ENCODE results near the gene FEZ2. TPM values are rescaled to one million over a fixed set of nuclear protein-coding genes. Genes with fewer than 3 reads are reported as not detected.

Gene FEZ2
- total RNA-seq, 1 experiment from 2014 or later, result 52.6 TPM

DNA sequence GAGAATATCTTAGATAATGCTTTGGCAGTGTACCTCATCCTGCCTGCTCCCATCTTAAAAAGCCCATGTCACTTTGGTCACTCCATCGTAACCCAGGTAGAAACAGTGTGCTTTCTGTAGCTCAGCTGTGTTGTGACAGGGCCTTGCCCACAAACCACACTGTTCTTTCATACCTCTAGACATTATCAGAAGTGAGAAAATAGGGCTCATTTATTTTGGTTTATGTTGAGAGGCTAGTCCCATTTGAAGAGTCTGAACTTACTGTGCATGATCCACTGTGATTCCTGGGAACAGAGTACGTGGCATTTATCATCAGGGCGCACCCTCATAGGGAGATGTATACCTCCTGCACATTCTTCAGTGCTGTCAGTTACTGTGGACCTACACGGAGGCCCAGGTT is 69.7 kb downstream of the FEZ2 start:
- intact Hi-C loops (cut with micrococcal nuclease), result no loop called here
- ChIA-PET POLR2A (ENCODE audit: unreplicated experiment) (no interaction called here), CTCF (no interaction called here)
- H3K36me3 ChIP-seq (ENCODE audit: low read depth, low read length), result peaks cover 14% of the 10 kb centered on the region
- H3K27me3 ChIP-seq (ENCODE audit: low read length), result no peaks in the 10 kb centered on the region
- H3K4me3 ChIP-seq (ENCODE audit: low read length), result no peak overlapping the region
- H2AFZ ChIP-seq (ENCODE audit: low read length), result no peak overlapping the region
- no peaks in the 10 kb centered on the region for H3K9me3 ChIP-seq (ENCODE audit: low read length)
- no peaks in the 10 kb centered on the region for H3F3A ChIP-seq (ENCODE audit: low read length, unreplicated experiment)
- no peaks in the 10 kb centered on the region for H4K20me1 ChIP-seq (ENCODE audit: low read length)
- no TSS peak for BruUV-seq (replicated peaks)
- no peaks in the 10 kb centered on the region for H3K79me2 ChIP-seq (ENCODE audit: low read length)
- no peak overlapping the region for H3K9ac ChIP-seq (ENCODE audit: low read length)
- TF ChIP-seq EZH2 (IDR thresholded peaks at IDR 0.05; ENCODE audit: low read length, unreplicated experiment), result no peak
- TF ChIP-seq EZH2phosphoT487 (IDR thresholded peaks at IDR 0.05; ENCODE audit: borderline replicate concordance, low read length), result no peak
- TF ChIP-seq, protein P1, sequence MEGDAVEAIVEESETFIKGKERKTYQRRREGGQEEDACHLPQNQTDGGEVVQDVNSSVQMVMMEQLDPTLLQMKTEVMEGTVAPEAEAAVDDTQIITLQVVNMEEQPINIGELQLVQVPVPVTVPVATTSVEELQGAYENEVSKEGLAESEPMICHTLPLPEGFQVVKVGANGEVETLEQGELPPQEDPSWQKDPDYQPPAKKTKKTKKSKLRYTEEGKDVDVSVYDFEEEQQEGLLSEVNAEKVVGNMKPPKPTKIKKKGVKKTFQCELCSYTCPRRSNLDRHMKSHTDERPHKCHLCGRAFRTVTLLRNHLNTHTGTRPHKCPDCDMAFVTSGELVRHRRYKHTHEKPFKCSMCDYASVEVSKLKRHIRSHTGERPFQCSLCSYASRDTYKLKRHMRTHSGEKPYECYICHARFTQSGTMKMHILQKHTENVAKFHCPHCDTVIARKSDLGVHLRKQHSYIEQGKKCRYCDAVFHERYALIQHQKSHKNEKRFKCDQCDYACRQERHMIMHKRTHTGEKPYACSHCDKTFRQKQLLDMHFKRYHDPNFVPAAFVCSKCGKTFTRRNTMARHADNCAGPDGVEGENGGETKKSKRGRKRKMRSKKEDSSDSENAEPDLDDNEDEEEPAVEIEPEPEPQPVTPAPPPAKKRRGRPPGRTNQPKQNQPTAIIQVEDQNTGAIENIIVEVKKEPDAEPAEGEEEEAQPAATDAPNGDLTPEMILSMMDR (conservative IDR thresholded peaks at IDR 0.05; ENCODE audit: low read depth, low read length), result no peak
- no peak overlapping the region for H3K27ac ChIP-seq (ENCODE audit: low read length)
- H3K4me1 ChIP-seq (ENCODE audit: insufficient read depth, low read length), result no peaks in the 10 kb centered on the region
- ATAC-seq (no peak), DNase-seq (no peak)
- H3K9me2 ChIP-seq (replicated peaks; ENCODE audit: low read length), result no peaks in the 10 kb centered on the region
- no peak overlapping the region for H3K4me2 ChIP-seq (ENCODE audit: low read length)

DNA sequence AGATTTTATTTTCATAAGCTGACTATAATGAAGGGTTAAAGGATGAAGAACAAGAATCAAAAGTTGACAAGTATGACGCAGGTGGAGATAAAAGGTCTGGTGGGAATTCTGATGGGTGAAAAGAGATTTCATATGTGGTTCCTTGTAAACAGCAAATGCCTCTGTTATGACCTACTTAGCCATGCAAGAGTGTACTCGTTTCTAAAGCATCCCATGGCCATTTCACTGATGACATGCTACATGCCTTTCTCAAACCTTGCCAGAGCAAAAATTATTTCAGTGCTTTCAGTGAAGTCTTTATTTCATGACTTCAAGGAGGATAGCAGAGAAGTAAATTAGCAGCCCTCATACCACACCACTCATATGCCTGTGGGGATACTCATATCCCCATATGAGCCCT is 71.7 kb downstream of the FEZ2 start:
- Histone ChIP-seq H4K20me1 (ENCODE audit: low read length) (no peaks in the 10 kb centered on the region), H3K4me1 (ENCODE audit: insufficient read depth, low read length) (no peaks in the 10 kb centered on the region), H3K4me2 (ENCODE audit: low read length) (no peak overlapping the region), H3K36me3 (ENCODE audit: low read depth, low read length) (peaks cover 18% of the 10 kb centered on the region), H3K9ac (ENCODE audit: low read length) (no peak overlapping the region), H3K79me2 (ENCODE audit: low read length) (no peaks in the 10 kb centered on the region), H3K4me3 (ENCODE audit: low read length) (no peak overlapping the region), H3K27me3 (ENCODE audit: low read length) (no peaks in the 10 kb centered on the region), H3K9me2 (replicated peaks; ENCODE audit: low read length) (no peaks in the 10 kb centered on the region), H3K9me3 (ENCODE audit: low read length) (no peaks in the 10 kb centered on the region), H3K27ac (ENCODE audit: low read length) (no peak overlapping the region), H3F3A (ENCODE audit: low read length, unreplicated experiment) (no peaks in the 10 kb centered on the region), H2AFZ (ENCODE audit: low read length) (no peak overlapping the region)
- CTCF ChIA-PET, result no interaction called here
- no TSS peak for BruUV-seq (replicated peaks)
- intact Hi-C loops (cut with micrococcal nuclease), result no loop called here
- POLR2A ChIA-PET (ENCODE audit: unreplicated experiment), result no interaction called here
- DNase-seq (no peak), ATAC-seq (no peak)
- TF ChIP-seq, protein P1 (conservative IDR thresholded peaks at IDR 0.05; ENCODE audit: low read depth, low read length), result no peak
- no peak for TF ChIP-seq EZH2phosphoT487 (IDR thresholded peaks at IDR 0.05; ENCODE audit: borderline replicate concordance, low read length)
- TF ChIP-seq EZH2 (IDR thresholded peaks at IDR 0.05; ENCODE audit: low read length, unreplicated experiment), result no peak

DNA sequence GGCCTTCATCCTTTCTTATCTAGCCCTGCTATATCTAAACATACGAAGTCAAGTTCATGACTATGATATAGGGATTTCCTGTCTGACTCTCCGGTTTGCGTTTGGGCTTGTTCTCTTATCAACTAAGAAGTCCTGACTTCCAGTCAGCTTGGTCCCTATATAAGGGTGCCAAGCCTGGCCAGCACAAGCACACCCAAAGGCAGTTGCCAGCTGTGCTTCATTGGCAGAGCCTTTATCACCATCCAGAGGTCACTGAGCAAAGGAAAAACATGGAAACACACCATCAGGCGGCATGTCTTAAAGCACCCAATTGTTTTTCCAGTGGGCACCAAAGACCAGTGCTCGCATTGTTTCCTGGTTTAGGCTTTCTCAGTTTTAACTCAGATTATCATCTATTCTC is 72.7 kb downstream of the FEZ2 start:
- H3K27ac ChIP-seq (ENCODE audit: low read length), result no peak overlapping the region
- no peak overlapping the region for H2AFZ ChIP-seq (ENCODE audit: low read length)
- no peaks in the 10 kb centered on the region for H3F3A ChIP-seq (ENCODE audit: low read length, unreplicated experiment)
- H3K9me2 ChIP-seq (replicated peaks; ENCODE audit: low read length), result no peaks in the 10 kb centered on the region
- no peak overlapping the region for H3K9ac ChIP-seq (ENCODE audit: low read length)
- no peak overlapping the region for H3K4me2 ChIP-seq (ENCODE audit: low read length)
- no peaks in the 10 kb centered on the region for H3K79me2 ChIP-seq (ENCODE audit: low read length)
- ATAC-seq, result no peak
- CTCF ChIA-PET, result no interaction called here
- no peaks in the 10 kb centered on the region for H4K20me1 ChIP-seq (ENCODE audit: low read length)
- POLR2A ChIA-PET (ENCODE audit: unreplicated experiment), result no interaction called here
- no peaks in the 10 kb centered on the region for H3K4me1 ChIP-seq (ENCODE audit: insufficient read depth, low read length)
- TF ChIP-seq EZH2phosphoT487 (IDR thresholded peaks at IDR 0.05; ENCODE audit: borderline replicate concordance, low read length) (no peak), EZH2 (IDR thresholded peaks at IDR 0.05; ENCODE audit: low read length, unreplicated experiment) (no peak)
- TF ChIP-seq, protein P1 (conservative IDR thresholded peaks at IDR 0.05; ENCODE audit: low read depth, low read length), result no peak
- peaks cover 25% of the 10 kb centered on the region for H3K36me3 ChIP-seq (ENCODE audit: low read depth, low read length)
- H3K27me3 ChIP-seq (ENCODE audit: low read length), result no peaks in the 10 kb centered on the region
- BruUV-seq (replicated peaks), result no TSS peak
- H3K4me3 ChIP-seq (ENCODE audit: low read length), result no peak overlapping the region
- no peak for DNase-seq
- intact Hi-C loops (cut with micrococcal nuclease), result no loop called here
- no peaks in the 10 kb centered on the region for H3K9me3 ChIP-seq (ENCODE audit: low read length)
